Keratinocyte (primary cell): ENCODE measurements around the gene JMJD7. TPM values are rescaled to one million over a fixed set of nuclear protein-coding genes. Genes with fewer than 3 reads are reported as not detected.

ENCODE experiments used
- DNase-seq: peaks from one replicate; pipeline ENCODE4 v3.0.0-alpha.2; 2011; ENCODE audit warnings: low read depth, missing footprints, low spot score
- FAIRE-seq: peaks from 2 replicates; lab custom pipeline; 2011; peaks lifted over from hg19 to GRCh38; lab: Jason Lieb, UNC
- H2AFZ ChIP-seq: 2 replicates; pipeline ENCODE4 v1.6.0; 2012; ENCODE audit warnings: low read length, control low read depth, inconsistent platforms; ENCODE audit not compliant: control insufficient read depth
- H3K27ac ChIP-seq: 2 replicates; pipeline ENCODE4 v1.5.1; 2011; ENCODE audit warnings: low read length; ENCODE audit not compliant: control insufficient read depth, insufficient read depth
- H3K27me3 ChIP-seq: 3 replicates; pipeline ENCODE4 v1.6.0; 2011; ENCODE audit warnings: low read length; ENCODE audit not compliant: control insufficient read depth, insufficient read depth; ENCODE audit errors: extremely low read depth
- H3K36me3 ChIP-seq, 2 experiments: 2 replicates in 1 of 2; 3 replicates in 1 of 2; pipeline ENCODE4 v1.5.1; 2011; ENCODE audit warnings: low read length in 2 of 2, mild to moderate bottlenecking in 1 of 2; ENCODE audit not compliant: control insufficient read depth in 2 of 2, insufficient read depth in 2 of 2; ENCODE audit errors: extremely low read depth in 1 of 2
- H3K4me1 ChIP-seq: 3 replicates; pipeline ENCODE4 v1.5.1; 2011; ENCODE audit warnings: low read length; ENCODE audit not compliant: control insufficient read depth, insufficient read depth; ENCODE audit errors: extremely low read depth
- H3K4me2 ChIP-seq: 3 replicates; pipeline ENCODE4 v1.6.0; 2011; ENCODE audit warnings: low read depth, low read length; ENCODE audit not compliant: control insufficient read depth, insufficient read depth; ENCODE audit errors: extremely low read depth
- H3K4me3 ChIP-seq, 3 experiments: fragments of 200-600 bp in 1 of 3; sonication (generic) in 1 of 3; 2 replicates in 2 of 3; 3 replicates in 1 of 3; pipeline ENCODE4 v1.5.1; 2011 to 2016; ENCODE audit warnings: low read length in 3 of 3, mild to moderate bottlenecking in 3 of 3, control low read depth in 2 of 3, inconsistent platforms in 1 of 3, low read depth in 1 of 3, mixed read lengths in 1 of 3, mixed run types in 1 of 3, moderate library complexity in 1 of 3; ENCODE audit not compliant: control insufficient read depth in 2 of 3, insufficient read depth in 2 of 3; ENCODE audit errors: extremely low read depth in 1 of 3
- H3K79me2 ChIP-seq: 2 replicates; pipeline ENCODE4 v1.6.0; 2012; ENCODE audit warnings: low read length; ENCODE audit not compliant: control insufficient read depth, insufficient read depth
- H3K9ac ChIP-seq: 3 replicates; pipeline ENCODE4 v1.6.0; 2011; ENCODE audit warnings: low read length; ENCODE audit not compliant: control insufficient read depth, insufficient read depth; ENCODE audit errors: extremely low read depth
- H3K9me1 ChIP-seq: 3 replicates; pipeline ENCODE4 v1.6.0; 2011; ENCODE audit warnings: low read length; ENCODE audit not compliant: control insufficient read depth, insufficient read depth; ENCODE audit errors: extremely low read depth
- H3K9me3 ChIP-seq: 2 replicates; pipeline ENCODE4 v1.5.1; 2012; ENCODE audit warnings: low read depth, low read length; ENCODE audit not compliant: control insufficient read depth
- H4K20me1 ChIP-seq: 3 replicates; pipeline ENCODE4 v1.6.0; 2011; ENCODE audit warnings: low read length; ENCODE audit not compliant: control insufficient read depth, insufficient read depth; ENCODE audit errors: extremely low read depth
- EZH2 ChIP-seq: IDR thresholded peaks from one replicate; pipeline ENCODE4 v1.6.1; 2012; ENCODE audit warnings: inconsistent platforms, mild to moderate bottlenecking, low read length, moderate library complexity
- dilution Hi-C: fragments of 300-500 bp; cut with MboI; formaldehyde crosslinking; loops from one replicate; pipeline ENCODE4 v1.7.0; 2020; ENCODE audit warnings: low sequenced_read_pairs; ENCODE audit not compliant: extremely low pct_ligation_motif_present
- polyA plus RNA-seq, 5 experiments: library from polyadenylated mRNA; depleted of rRNA in 3 of 5; stranded (reverse) in 3 of 5; stranded (forward) in 1 of 5; unstranded in 1 of 5; fragments of >200 nt; gene quantifications; 1 replicate in 1 of 5; 2 replicates in 3 of 5; 3 replicates in 1 of 5; pipeline versions ENCODE4 v1.2.1 to v1.2.3, GENCODE V29; 2011 to 2012; ENCODE audit warnings: missing spikeins in 2 of 5, low read depth in 1 of 5, low replicate concordance in 1 of 5
- TF ChIP-seq, protein P1 (sequence below), 3 experiments: IDR thresholded peaks in 1 of 3; conservative IDR thresholded peaks in 1 of 3; optimal IDR thresholded peaks in 1 of 3; 2 replicates in 2 of 3; 3 replicates in 1 of 3; pipeline versions ENCODE3 to v1.5.1; 2011; ENCODE audit warnings: low read length in 3 of 3, mild to moderate bottlenecking in 3 of 3, moderate library complexity in 2 of 3, control low read depth in 1 of 3, inconsistent platforms in 1 of 3; ENCODE audit not compliant: insufficient read depth in 2 of 3; ENCODE audit errors: extremely low read depth in 1 of 3

JMJD7 gene
- polyA plus RNA-seq, 1 donor (not counting 4 experiments of a cell fraction or from before 2014, with no cell fraction given), result 8.2 TPM

DNA sequence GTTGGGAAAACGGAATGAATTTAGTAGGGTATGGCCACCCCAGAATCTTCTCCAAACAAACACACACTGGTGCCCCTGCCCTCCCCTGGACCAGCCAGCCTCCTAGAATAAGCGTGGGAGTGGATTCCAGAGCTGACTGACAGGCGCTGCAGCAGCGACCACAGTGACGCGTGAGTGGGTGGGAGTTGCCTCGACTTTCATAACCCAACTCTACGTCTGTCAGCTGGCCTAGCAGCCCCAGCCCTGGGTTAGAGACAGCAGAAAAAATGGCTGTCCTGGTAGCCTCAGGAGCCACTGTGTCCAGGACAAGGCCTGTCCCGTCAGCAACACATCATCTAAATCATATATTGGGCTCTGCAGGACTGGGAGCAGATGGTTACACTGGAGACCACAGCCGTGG is 20.7 kb downstream of the JMJD7 start:
- H3K4me3 ChIP-seq, result no peak overlapping the region
- H2AFZ ChIP-seq, result no peak overlapping the region
- dilution Hi-C loops, result no loop called here
- no peak overlapping the region for H3K9ac ChIP-seq
- peaks cover 22% of the 10 kb centered on the region for H3K4me1 ChIP-seq
- H4K20me1 ChIP-seq, result no peaks in the 10 kb centered on the region
- H3K79me2 ChIP-seq, result no peaks in the 10 kb centered on the region
- TF ChIP-seq, protein P1, sequence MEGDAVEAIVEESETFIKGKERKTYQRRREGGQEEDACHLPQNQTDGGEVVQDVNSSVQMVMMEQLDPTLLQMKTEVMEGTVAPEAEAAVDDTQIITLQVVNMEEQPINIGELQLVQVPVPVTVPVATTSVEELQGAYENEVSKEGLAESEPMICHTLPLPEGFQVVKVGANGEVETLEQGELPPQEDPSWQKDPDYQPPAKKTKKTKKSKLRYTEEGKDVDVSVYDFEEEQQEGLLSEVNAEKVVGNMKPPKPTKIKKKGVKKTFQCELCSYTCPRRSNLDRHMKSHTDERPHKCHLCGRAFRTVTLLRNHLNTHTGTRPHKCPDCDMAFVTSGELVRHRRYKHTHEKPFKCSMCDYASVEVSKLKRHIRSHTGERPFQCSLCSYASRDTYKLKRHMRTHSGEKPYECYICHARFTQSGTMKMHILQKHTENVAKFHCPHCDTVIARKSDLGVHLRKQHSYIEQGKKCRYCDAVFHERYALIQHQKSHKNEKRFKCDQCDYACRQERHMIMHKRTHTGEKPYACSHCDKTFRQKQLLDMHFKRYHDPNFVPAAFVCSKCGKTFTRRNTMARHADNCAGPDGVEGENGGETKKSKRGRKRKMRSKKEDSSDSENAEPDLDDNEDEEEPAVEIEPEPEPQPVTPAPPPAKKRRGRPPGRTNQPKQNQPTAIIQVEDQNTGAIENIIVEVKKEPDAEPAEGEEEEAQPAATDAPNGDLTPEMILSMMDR (optimal IDR thresholded peaks at IDR 0.05 in 1 of 3, IDR thresholded peaks at IDR 0.05 in 1 of 3, conservative IDR thresholded peaks at IDR 0.05 in 1 of 3; ENCODE audit: extremely low read depth in 1 of 3, insufficient read depth in 2 of 3, low read length in 3 of 3), result no peak
- TF ChIP-seq EZH2, result no peak
- H3K4me2 ChIP-seq, result no peak overlapping the region
- no peaks in the 10 kb centered on the region for H3K9me1 ChIP-seq
- peaks cover 8% of the 10 kb centered on the region for H3K27me3 ChIP-seq
- no peak for FAIRE-seq
- no peak for DNase-seq
- H3K36me3 ChIP-seq, result peaks cover 19 to 28% of the 10 kb centered on the region in 2 experiments
- no peak overlapping the region for H3K27ac ChIP-seq
- H3K9me3 ChIP-seq, result no peaks in the 10 kb centered on the region

- H3K79me2 ChIP-seq, result no peaks in the 10 kb centered on the region
- no peak overlapping the region for H3K4me3 ChIP-seq
- FAIRE-seq, result peak; percentile 86
- H3K4me1 ChIP-seq, result peaks cover 22% of the 10 kb centered on the region
- peaks cover 19 to 24% of the 10 kb centered on the region in 2 experiments for H3K36me3 ChIP-seq
- peak overlapping the region; percentile 39 for H3K4me2 ChIP-seq
- H3K27ac ChIP-seq, result no peak overlapping the region
- peaks cover 11% of the 10 kb centered on the region for H3K27me3 ChIP-seq
- H3K9ac ChIP-seq, result no peak overlapping the region
- DNase-seq, result no peak
- dilution Hi-C loops, result no loop called here
- H3K9me1 ChIP-seq, result no peaks in the 10 kb centered on the region
- H2AFZ ChIP-seq, result no peak overlapping the region
- H4K20me1 ChIP-seq, result no peaks in the 10 kb centered on the region
- no peaks in the 10 kb centered on the region for H3K9me3 ChIP-seq
- TF ChIP-seq, protein P1 (optimal IDR thresholded peaks at IDR 0.05 in 1 of 3, IDR thresholded peaks at IDR 0.05 in 1 of 3, conservative IDR thresholded peaks at IDR 0.05 in 1 of 3; ENCODE audit: extremely low read depth in 1 of 3, insufficient read depth in 2 of 3, low read length in 3 of 3), result no peak
- no peak for TF ChIP-seq EZH2
Measured at GRCh38 chr15:41849204-41849603, 21.3 kb downstream of the JMJD7 start.
